Measurements from ENCODE around the gene ACTR2. TPM values are rescaled to one million over a fixed set of nuclear protein-coding genes. Genes with fewer than 3 reads are reported as not detected.
A peak's percentile ranks its signal among the peaks of the same experiment; 100 is the strongest.

Gene ACTR2
- total RNA-seq, 1 donor from 2014 or later: 449 TPM

GRCh38 chr2:65317841-65318240 lies 90.2 kb downstream of the ACTR2 start:
- H3K4me3 Mint-ChIP-seq (ENCODE audit: unreplicated experiment): no peak overlapping the region
- DNase-seq (ENCODE audit: low spot score): no peak
- H3K27me3 Mint-ChIP-seq (ENCODE audit: low read depth): no peaks in the 10 kb centered on the region
- peaks cover 28% of the 10 kb centered on the region for H3K4me1 Mint-ChIP-seq (ENCODE audit: low read depth)
- H3K36me3 Mint-ChIP-seq (ENCODE audit: low read depth): peaks cover 16% of the 10 kb centered on the region
- no peaks in the 10 kb centered on the region for H3K9me3 Mint-ChIP-seq (ENCODE audit: low read depth)
- no peak for TF ChIP-seq CTCF (IDR thresholded peaks at IDR 0.05)
- H3K27ac Mint-ChIP-seq (ENCODE audit: unreplicated experiment): no peak overlapping the region

- Mint-ChIP-seq H3K9me3 (ENCODE audit: low read depth) (no peaks in the 10 kb centered on the region), H3K27ac (ENCODE audit: unreplicated experiment) (no peak overlapping the region), H3K4me1 (ENCODE audit: low read depth) (peaks cover 28% of the 10 kb centered on the region), H3K36me3 (ENCODE audit: low read depth) (peaks cover 7% of the 10 kb centered on the region), H3K27me3 (ENCODE audit: low read depth) (no peaks in the 10 kb centered on the region), H3K4me3 (ENCODE audit: unreplicated experiment) (no peak overlapping the region)
- no peak for TF ChIP-seq CTCF (IDR thresholded peaks at IDR 0.05)
- DNase-seq (ENCODE audit: low spot score): no peak
Observed at GRCh38 chr2:65319072-65319673, 91.5 kb downstream of the ACTR2 start.

- peaks cover 28% of the 10 kb centered on the region for H3K4me1 Mint-ChIP-seq (ENCODE audit: low read depth)
- H3K9me3 Mint-ChIP-seq (ENCODE audit: low read depth): no peaks in the 10 kb centered on the region
- H3K4me3 Mint-ChIP-seq (ENCODE audit: unreplicated experiment): no peak overlapping the region
- TF ChIP-seq CTCF (IDR thresholded peaks at IDR 0.05): no peak
- peaks cover 6% of the 10 kb centered on the region for H3K36me3 Mint-ChIP-seq (ENCODE audit: low read depth)
- H3K27me3 Mint-ChIP-seq (ENCODE audit: low read depth): no peaks in the 10 kb centered on the region
- no peak for DNase-seq (ENCODE audit: low spot score)
- no peak overlapping the region for H3K27ac Mint-ChIP-seq (ENCODE audit: unreplicated experiment)
Observed at GRCh38 chr2:65319674-65320041, 92.0 kb downstream of the ACTR2 start.

- H3K27ac Mint-ChIP-seq (ENCODE audit: unreplicated experiment): peak overlapping the region; percentile 29
- peak; percentile 62 for TF ChIP-seq CTCF (IDR thresholded peaks at IDR 0.05)
- H3K27me3 Mint-ChIP-seq (ENCODE audit: low read depth): no peaks in the 10 kb centered on the region
- DNase-seq (ENCODE audit: low spot score): no peak
- H3K9me3 Mint-ChIP-seq (ENCODE audit: low read depth): no peaks in the 10 kb centered on the region
- no peak overlapping the region for H3K4me3 Mint-ChIP-seq (ENCODE audit: unreplicated experiment)
- peaks cover 6% of the 10 kb centered on the region for H3K36me3 Mint-ChIP-seq (ENCODE audit: low read depth)
- H3K4me1 Mint-ChIP-seq (ENCODE audit: low read depth): peaks cover 25% of the 10 kb centered on the region
Observed at GRCh38 chr2:65320042-65320725, 92.6 kb downstream of the ACTR2 start.

Other genes with a start within 250 kb of the ACTR2 start
- gene SLC1A4, start 238.4 kb upstream of the ACTR2 start, total RNA-seq: 40.1 to 139 TPM (median 136 TPM) in 3 replicates
- gene CEP68, start 171.4 kb upstream of the ACTR2 start, total RNA-seq: 9.0 to 13.0 TPM (median 12.2 TPM) in 3 replicates
- gene RAB1A, start 97.7 kb upstream of the ACTR2 start, total RNA-seq: 183 to 202 TPM (median 192 TPM) in 3 replicates
- 21.5 to 26.1 TPM (median 23.1 TPM) in 3 replicates for gene SPRED2, start 204.8 kb downstream of the ACTR2 start, total RNA-seq